Measurements from ENCODE around the gene CYB561A3.

- no peak for TF ChIP-seq EP300 (IDR thresholded peaks at IDR 0.05; ENCODE audit: borderline replicate concordance)
- no peak for TF ChIP-seq MAX (IDR thresholded peaks at IDR 0.05)
- no peak for TF ChIP-seq RAD21 (IDR thresholded peaks at IDR 0.05; ENCODE audit: low read depth)
- no peak for TF ChIP-seq CREB1 (IDR thresholded peaks at IDR 0.05; ENCODE audit: low read depth)
- TF ChIP-seq FOXM1 (IDR thresholded peaks at IDR 0.05; ENCODE audit: borderline replicate concordance, low read depth) = no peak
- no peak for TF ChIP-seq USF1 (IDR thresholded peaks at IDR 0.05)
- no peak for TF ChIP-seq YY1 (IDR thresholded peaks at IDR 0.05; ENCODE audit: low read depth)
These were observed 8.3 kb downstream of the CYB561A3 start for GRCh38 chr11:61353131-61354067.

Measured in Ishikawa (cell line).